Activated T-cell treated with anti-CD3 and anti-CD28 coated beads, Interleukin-2, amount 50 U/mL, for 4 hours (primary cell): ENCODE data around the gene NXPH2. TPM values are rescaled to one million over a fixed set of nuclear protein-coding genes. Genes with fewer than 3 reads are reported as not detected.
"Not testable (repeated sequence)": the region's sequence is repeated elsewhere in the genome, so short reads cannot be mapped to it uniquely, and the experiment has no call there.

Experiments used
- ATAC-seq, 2 donors: fragments of 200-7000 bp; cut with Tn5 transposase; one replicate each; pipeline ENCODE4 v1.10.0; 2021
- DNase-seq: peaks from one replicate; pipeline ENCODE4 v3.0.0-alpha.2; 2020
- H3K27me3 Mint-ChIP-seq: one replicate; pipeline ENCODE4 v1.8.0; 2021; ENCODE audit warnings: low read depth, mixed read lengths
- H3K36me3 Mint-ChIP-seq: one replicate; pipeline ENCODE4 v1.8.0; 2022; ENCODE audit warnings: mixed read lengths; ENCODE audit not compliant: insufficient read depth
- H3K4me1 Mint-ChIP-seq: one replicate; pipeline ENCODE4 v1.8.0; 2021; ENCODE audit warnings: low read depth, mixed read lengths
- H3K4me3 Mint-ChIP-seq: one replicate; pipeline ENCODE4 v1.8.0; 2021; ENCODE audit warnings: mild to moderate bottlenecking, moderate library complexity, mixed read lengths
- H3K9me3 Mint-ChIP-seq: one replicate; pipeline ENCODE4 v1.8.0; 2021; ENCODE audit warnings: mixed read lengths
- total RNA-seq, 3 donors: library from RNA; stranded (reverse); gene quantifications; one replicate each; pipeline ENCODE4 v1.2.1, GENCODE V29; 2021

The NXPH2 gene
- total RNA-seq, 3 donors from 2014 or later, result not detected

DNA sequence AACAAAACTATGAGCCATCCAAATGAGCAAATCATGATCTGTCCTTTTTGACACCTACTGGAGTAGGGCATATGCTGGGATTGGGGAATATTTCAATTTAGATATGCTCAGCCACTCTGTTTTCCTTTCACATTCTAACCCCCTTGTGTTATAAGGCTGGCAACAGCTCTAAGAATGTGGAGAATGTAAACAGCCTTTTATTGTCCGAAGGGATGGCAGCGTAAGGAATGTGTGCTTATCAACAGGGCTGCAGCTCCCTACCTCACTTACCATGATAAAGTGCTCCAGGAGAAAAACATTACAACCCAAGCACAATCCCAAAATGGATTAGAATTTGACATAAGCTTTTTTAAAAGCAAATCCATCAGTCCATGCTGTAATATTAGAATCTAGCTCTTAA is 2.2 kb downstream of the NXPH2 start:
- ATAC-seq (no peak), DNase-seq (no peak)
- no peaks in the 10 kb centered on the region for H3K36me3 Mint-ChIP-seq
- H3K9me3 Mint-ChIP-seq, result no peaks in the 10 kb centered on the region
- peaks cover 1% of the 10 kb centered on the region for H3K4me1 Mint-ChIP-seq
- H3K27me3 Mint-ChIP-seq, result peaks cover 39% of the 10 kb centered on the region
- no peak overlapping the region for H3K4me3 Mint-ChIP-seq

DNA sequence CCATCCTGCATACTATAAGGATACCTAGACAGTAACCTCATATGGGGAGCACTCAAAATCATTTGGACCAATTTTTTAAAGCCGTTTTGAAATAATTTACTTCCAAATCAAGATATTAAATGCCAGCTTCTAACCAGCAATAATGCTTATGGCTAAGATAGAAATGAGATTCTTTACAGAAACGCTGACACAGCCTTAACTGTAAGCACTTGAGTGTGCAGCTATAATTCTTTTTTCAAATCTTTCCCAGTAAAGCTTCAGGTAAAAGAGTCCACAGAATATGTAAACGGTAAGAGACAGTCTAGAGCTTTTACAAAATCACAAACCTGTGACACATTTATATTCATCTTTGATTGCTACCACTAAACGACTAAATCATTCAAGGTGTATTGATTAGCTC is 4.5 kb downstream of the NXPH2 start:
- ATAC-seq, result no peak
- Mint-ChIP-seq H3K36me3 (no peaks in the 10 kb centered on the region), H3K9me3 (no peaks in the 10 kb centered on the region), H3K27me3 (peaks cover 28% of the 10 kb centered on the region), H3K4me1 (peaks cover 1% of the 10 kb centered on the region), H3K4me3 (no peak overlapping the region)
- no peak for DNase-seq

DNA sequence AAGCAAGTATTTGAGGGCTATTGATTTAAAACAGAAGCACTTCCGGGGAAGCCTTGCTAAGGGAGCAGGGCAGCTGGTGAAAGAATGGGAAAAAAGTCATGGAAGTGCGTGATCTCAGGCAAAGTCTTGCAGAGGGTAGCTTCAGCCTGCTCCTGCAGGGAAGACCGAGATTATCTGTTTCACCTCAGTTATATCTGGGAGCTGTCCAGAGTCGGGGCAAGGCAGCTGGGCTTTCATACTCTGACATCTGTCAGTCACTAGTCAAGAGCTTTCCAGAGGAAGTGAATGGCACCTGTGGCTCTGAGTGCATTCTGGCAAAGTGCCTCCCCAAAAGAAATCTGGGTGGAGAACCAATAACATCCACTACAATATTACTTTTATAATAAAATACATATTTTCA is 8.7 kb downstream of the NXPH2 start:
- Mint-ChIP-seq H3K36me3 (no peaks in the 10 kb centered on the region), H3K27me3 (peaks cover 16% of the 10 kb centered on the region), H3K4me1 (no peaks in the 10 kb centered on the region), H3K4me3 (no peak overlapping the region), H3K9me3 (no peaks in the 10 kb centered on the region)
- no peak for ATAC-seq
- DNase-seq, result no peak

DNA sequence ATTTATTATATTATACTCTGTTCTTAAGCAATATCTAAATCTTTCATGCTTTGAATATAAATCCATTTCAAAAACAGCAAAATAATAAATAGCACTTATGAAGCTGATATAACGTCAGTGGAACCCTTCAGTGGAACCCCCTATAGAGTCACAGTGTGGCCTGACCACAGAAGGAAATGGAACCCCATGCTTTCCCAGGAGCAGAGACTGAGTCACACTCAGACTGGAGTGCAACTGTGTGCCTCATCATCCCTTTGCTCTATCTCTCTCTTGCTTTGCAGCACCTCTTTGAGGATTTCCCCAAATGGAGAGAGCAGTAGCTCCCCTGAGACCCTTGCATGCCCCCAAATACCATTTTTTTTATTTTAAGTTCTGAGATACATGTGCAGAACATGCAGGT is 13.1 kb downstream of the NXPH2 start:
- no peaks in the 10 kb centered on the region for H3K4me1 Mint-ChIP-seq
- H3K4me3 Mint-ChIP-seq, result no peak overlapping the region
- peaks cover 10% of the 10 kb centered on the region for H3K27me3 Mint-ChIP-seq
- DNase-seq (no peak), ATAC-seq (no peak)
- H3K36me3 Mint-ChIP-seq, result no peaks in the 10 kb centered on the region
- no peaks in the 10 kb centered on the region for H3K9me3 Mint-ChIP-seq

DNA sequence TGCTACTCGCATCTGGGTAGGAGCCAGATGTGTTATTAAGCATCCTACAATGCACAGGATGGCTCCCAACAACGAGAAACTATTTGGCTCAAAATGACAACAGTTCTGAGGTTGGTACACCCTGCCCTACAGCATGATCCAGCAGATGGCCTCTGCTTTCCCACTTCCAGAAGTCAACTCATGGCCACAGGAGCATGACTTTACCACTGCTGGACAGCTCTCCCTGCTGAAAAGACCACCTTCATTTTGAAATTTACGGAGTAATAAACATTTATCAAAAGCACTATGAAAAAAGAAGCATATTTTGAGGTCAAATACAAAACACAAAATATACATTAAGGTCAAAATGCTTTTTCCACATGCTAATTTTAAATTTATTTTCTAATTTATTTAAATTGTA is 13.7 kb downstream of the NXPH2 start:
- ATAC-seq, result no peak
- DNase-seq, result no peak
- Mint-ChIP-seq H3K36me3 (no peaks in the 10 kb centered on the region), H3K4me3 (no peak overlapping the region), H3K27me3 (peaks cover 10% of the 10 kb centered on the region), H3K4me1 (no peaks in the 10 kb centered on the region), H3K9me3 (no peaks in the 10 kb centered on the region)

DNA sequence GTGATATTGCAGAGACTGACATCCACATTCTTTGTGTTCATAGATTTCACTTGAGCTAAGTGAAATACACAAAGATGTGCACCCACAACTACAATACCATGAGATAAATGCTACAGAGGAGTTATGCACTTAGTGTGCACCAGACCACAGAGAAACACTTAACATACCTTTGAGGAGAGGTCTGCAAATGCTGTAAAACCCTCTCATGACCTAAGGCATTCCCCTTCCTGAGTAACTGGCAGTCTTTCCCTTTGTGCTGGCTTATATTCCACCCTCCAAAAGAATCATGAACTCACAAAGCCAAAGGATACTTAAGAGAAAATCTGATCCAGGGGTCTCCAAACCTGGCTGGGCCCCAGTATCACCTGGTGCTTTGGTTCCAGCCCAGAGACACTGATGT is 16.2 kb downstream of the NXPH2 start:
- Mint-ChIP-seq H3K9me3 (no peaks in the 10 kb centered on the region), H3K36me3 (no peaks in the 10 kb centered on the region), H3K4me1 (no peaks in the 10 kb centered on the region), H3K4me3 (no peak overlapping the region), H3K27me3 (peaks cover 5% of the 10 kb centered on the region)
- ATAC-seq, result no peak
- no peak for DNase-seq

DNA sequence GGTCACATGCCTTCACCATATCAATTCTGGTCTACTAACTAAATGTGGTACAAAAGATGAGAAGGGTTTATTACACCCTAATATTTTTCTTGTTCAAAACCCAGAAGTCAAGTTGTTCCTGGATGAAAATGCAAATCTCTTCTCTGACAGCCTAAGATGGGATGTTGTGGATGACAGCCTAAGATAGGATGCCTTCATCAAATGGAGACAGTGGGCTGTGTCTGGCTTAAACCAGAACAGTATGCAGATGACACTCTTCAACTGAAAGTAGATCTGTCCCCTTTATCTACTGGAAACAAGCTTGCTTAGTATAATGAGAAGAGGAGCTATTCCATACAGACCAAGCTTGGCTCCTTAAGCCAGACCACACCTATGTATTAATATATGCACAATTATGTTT is 17.7 kb downstream of the NXPH2 start:
- no peaks in the 10 kb centered on the region for H3K36me3 Mint-ChIP-seq
- DNase-seq, result no peak
- no peak for ATAC-seq
- peaks cover 2% of the 10 kb centered on the region for H3K27me3 Mint-ChIP-seq
- H3K9me3 Mint-ChIP-seq, result no peaks in the 10 kb centered on the region
- no peaks in the 10 kb centered on the region for H3K4me1 Mint-ChIP-seq
- no peak overlapping the region for H3K4me3 Mint-ChIP-seq

DNA sequence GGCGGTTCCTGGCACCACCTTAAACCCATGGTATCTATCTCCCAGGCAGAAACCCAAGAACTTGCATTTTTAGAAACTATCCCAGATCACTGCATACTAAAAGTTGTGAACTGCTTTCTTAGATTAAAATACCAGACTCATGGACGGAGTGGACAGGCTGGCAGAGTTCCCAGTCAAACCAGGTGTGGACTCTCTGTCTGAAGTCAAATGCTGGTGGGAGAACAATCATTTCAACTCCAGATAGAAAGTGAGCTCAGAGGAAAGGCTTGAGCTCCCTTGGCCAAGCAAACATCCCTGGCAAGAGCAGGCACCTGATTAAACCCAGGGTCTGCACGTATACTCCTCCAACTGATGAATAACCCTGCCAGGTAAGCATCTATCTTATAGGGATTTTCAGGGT is 19.5 kb downstream of the NXPH2 start:
- no peaks in the 10 kb centered on the region for H3K9me3 Mint-ChIP-seq
- H3K27me3 Mint-ChIP-seq, result no peaks in the 10 kb centered on the region
- ATAC-seq (no peak), DNase-seq (no peak)
- H3K36me3 Mint-ChIP-seq, result no peaks in the 10 kb centered on the region
- H3K4me1 Mint-ChIP-seq, result no peaks in the 10 kb centered on the region
- no peak overlapping the region for H3K4me3 Mint-ChIP-seq

DNA sequence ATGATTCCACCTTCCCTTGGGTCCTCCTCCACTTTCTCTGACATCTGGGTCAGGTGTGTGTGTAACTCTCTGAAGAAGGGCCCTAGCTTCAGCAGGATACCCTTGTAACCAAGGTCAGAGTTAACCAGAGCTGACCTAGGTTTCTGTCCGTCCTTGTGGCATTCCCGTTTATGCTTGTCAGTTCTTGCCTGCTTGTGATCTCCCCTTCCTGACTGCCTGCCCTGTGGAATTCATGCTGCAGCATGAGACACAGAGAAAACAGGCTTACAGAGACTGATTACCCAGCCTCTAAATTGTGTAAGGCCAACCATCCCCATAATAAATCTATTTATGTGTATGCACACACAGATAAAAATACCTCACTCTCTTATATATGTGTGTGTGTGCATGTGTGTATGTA is 22.8 kb downstream of the NXPH2 start:
- ATAC-seq (no peak), DNase-seq (no peak)
- no peak overlapping the region for H3K4me3 Mint-ChIP-seq
- peaks cover 8% of the 10 kb centered on the region for H3K9me3 Mint-ChIP-seq
- no peaks in the 10 kb centered on the region for H3K36me3 Mint-ChIP-seq
- no peaks in the 10 kb centered on the region for H3K27me3 Mint-ChIP-seq
- no peaks in the 10 kb centered on the region for H3K4me1 Mint-ChIP-seq

DNA sequence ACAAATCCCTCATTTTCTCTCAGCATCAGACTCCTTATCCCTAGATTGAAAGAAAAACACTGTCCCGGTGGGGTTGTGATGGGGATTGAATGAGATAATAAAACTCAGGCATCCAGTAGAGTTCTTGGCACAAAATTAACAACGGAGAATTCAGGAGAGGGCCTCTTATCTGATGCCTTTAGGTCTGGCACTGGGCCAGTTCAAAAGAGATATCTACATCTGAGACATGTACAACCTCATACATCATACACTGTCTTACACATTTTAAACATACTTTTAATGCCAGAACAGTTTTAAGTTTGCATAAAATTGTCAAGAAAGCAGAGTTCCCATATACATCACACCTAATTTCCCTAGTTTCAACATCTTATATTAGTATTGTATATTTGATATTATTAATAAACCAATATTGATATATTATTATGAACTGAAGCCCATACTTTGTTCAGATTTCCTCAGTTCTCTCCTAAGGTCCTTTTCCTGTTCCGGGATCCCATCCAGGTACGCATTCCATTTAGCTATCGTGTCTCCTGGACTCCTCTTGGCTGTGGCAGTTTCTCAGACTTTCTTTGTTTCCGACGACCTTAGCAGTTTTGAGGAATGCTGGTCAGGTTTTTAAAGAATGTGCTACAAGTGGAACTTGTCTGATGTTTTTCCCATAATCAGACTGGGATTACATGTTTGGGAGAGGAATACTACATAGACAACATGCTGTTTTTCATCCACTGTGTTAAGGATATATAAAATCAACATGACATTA is 27.8 kb downstream of the NXPH2 start:
- DNase-seq (no peak), ATAC-seq (no peak)
- Mint-ChIP-seq H3K27me3 (no peaks in the 10 kb centered on the region), H3K36me3 (no peaks in the 10 kb centered on the region), H3K9me3 (peaks cover 8% of the 10 kb centered on the region), H3K4me3 (no peak overlapping the region), H3K4me1 (no peaks in the 10 kb centered on the region)

DNA sequence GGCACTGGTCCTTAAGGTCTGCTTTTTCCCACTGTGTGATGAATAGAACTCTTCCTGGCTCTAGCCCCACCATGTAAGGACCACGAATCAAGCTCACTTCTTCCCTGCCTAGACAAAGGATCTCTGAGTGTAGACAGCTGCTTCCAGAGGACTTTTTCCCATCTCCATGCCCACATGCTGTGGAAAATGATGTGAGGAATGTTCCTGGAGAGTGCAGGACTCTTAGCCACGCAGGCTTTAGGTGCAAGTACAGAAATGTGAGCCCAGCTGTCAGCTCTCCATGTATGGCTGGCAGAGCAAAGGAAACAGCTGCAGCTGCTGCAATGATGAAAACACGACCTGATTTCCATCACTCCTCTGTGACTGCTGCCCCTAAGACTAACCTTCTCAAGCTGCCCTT is 35.5 kb downstream of the NXPH2 start:
- DNase-seq, result no peak
- H3K4me1 Mint-ChIP-seq, result no peaks in the 10 kb centered on the region
- no peak for ATAC-seq
- H3K4me3 Mint-ChIP-seq, result no peak overlapping the region
- no peaks in the 10 kb centered on the region for H3K36me3 Mint-ChIP-seq
- no peaks in the 10 kb centered on the region for H3K9me3 Mint-ChIP-seq
- peaks cover 4% of the 10 kb centered on the region for H3K27me3 Mint-ChIP-seq

DNA sequence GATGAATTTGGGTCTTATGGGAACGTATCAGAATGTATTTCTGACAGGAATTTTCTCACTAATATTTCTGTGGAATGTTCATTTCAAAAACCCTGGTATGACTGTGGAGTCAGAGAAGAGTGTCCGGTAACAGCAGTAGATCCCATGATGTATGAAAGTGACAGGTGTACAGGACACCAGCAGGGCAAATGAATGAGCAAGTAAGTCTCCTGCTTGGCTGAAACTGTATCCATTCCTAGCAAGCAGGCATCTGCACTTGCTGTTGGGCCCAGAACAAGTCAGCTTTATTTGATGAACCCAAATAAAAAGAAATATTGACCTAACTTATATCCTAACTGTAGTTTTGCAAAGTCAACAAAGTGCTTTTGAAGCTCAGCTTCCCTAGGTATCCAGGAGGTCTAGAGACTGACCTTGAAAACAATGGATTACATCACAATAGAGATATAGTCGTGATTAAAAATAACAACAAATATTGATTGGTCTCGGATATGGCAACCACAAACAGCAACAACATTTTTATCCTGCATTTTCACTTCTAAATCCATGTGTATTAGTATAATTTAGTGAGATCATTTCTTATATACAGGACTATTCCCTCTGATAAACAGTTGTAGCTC is 37.6 kb downstream of the NXPH2 start:
- H3K27me3 Mint-ChIP-seq, result peaks cover 4% of the 10 kb centered on the region
- peaks cover 4% of the 10 kb centered on the region for H3K9me3 Mint-ChIP-seq
- no peaks in the 10 kb centered on the region for H3K36me3 Mint-ChIP-seq
- no peak overlapping the region for H3K4me3 Mint-ChIP-seq
- DNase-seq (no peak), ATAC-seq (no peak)
- H3K4me1 Mint-ChIP-seq, result no peaks in the 10 kb centered on the region

DNA sequence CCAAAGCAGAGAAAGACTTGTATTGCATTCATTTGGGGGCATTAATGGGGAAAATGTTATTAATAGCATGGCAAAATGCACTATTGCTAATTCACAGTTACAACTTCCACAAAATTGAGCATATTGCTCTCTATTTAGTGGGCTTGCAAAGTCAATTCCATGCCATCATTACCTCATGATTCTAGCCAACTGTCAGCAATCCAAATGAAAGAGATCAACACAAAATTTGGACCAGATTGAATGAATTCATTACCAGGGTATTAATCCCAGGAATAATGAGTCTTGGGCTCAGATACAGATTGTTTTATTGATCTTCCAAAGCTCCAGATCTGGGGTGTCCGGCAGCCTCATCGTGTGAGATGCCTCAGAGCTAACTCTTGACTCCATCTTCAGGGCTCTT is 38.3 kb downstream of the NXPH2 start:
- H3K27me3 Mint-ChIP-seq, result peaks cover 4% of the 10 kb centered on the region
- no peak overlapping the region for H3K4me3 Mint-ChIP-seq
- no peaks in the 10 kb centered on the region for H3K4me1 Mint-ChIP-seq
- ATAC-seq (no peak), DNase-seq (no peak)
- H3K9me3 Mint-ChIP-seq, result peaks cover 8% of the 10 kb centered on the region
- no peaks in the 10 kb centered on the region for H3K36me3 Mint-ChIP-seq

DNA sequence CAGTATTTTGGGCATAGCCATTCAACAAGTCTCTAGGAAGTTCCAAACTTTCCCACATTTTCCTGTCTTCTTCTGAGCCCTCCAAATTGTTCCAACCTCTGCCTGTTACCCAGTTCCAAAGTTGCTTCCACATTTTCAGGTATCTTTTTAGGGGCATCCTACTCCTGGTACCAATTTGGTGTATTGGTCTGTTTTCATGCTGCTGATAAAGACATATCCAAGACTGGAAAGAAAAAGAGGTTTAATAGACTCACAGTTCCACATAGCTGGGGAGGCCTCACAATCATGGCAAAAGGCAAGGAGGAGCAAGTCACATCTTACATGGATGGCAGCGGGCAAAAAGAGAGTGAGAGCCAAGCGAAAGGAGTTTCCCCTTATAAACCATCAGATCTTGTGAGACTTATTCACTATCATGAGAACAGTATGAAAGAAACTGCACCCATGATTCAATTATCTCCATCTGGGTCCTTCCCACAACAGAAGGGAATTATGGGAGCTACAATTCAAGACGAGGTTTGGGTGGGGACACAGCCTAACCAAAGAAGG is 43.1 kb downstream of the NXPH2 start:
- not testable (repeated sequence) for H3K27me3 Mint-ChIP-seq, ATAC-seq, H3K4me3 Mint-ChIP-seq, H3K36me3 Mint-ChIP-seq, H3K4me1 Mint-ChIP-seq, DNase-seq
- H3K9me3 Mint-ChIP-seq, result peaks cover 29% of the 10 kb centered on the region

DNA sequence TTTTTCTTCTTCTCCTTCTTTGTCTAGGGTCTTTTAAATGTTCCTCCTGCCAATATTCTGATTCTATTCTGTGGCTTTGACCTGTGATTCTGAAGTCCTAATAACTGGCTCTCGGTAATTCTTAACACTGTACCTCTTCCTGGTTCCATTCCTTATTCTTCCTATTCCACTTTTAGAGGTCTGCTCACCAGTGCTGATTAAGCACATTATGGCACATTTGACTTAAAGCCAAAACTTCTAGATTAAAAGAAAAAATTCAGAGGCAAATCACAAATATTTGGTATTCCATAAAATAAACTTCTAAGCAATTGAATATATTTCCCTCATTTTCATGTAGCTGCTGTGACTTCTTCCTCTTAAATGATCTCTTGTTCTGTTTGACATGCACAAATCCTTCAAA is 47.5 kb downstream of the NXPH2 start:
- Mint-ChIP-seq H3K4me1 (no peaks in the 10 kb centered on the region), H3K4me3 (no peak overlapping the region), H3K36me3 (no peaks in the 10 kb centered on the region), H3K9me3 (peaks cover 28% of the 10 kb centered on the region), H3K27me3 (peaks cover 7% of the 10 kb centered on the region)
- ATAC-seq (no peak), DNase-seq (no peak)
